Measurements from ENCODE around the gene CHP1.

DNA sequence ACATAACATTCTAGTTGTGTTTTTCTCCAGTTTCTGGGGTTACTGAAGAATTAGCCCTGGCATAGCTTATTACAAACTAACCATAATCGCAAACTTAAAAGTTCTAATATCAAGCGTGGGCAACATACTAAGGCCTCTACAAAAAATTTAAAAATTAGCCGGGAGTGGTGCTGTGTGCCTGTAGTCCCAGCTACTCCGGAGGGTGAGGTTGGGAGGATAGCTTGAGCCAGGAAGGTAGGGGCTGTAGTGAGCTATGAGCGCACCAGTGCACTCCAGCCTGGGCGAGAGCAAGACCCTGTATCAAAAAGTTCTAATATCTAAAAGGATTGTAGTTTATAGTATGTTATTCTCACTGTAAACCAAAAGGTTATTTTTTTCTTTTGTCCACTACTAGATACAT lies 100.2 kb downstream of the CHP1 start:
- TF ChIP-seq POLR3A (IDR thresholded peaks at IDR 0.05; ENCODE audit: borderline replicate concordance, extremely low read depth, insufficient read depth, insufficient read length), result no peak
- TF ChIP-seq CTCF (IDR thresholded peaks at IDR 0.05 in 2 of 3, conservative IDR thresholded peaks at IDR 0.05 in 1 of 3; ENCODE audit: insufficient read depth in 2 of 3, low read depth in 1 of 3, low read length in 3 of 3), result no peak
- TF ChIP-seq, protein P1, sequence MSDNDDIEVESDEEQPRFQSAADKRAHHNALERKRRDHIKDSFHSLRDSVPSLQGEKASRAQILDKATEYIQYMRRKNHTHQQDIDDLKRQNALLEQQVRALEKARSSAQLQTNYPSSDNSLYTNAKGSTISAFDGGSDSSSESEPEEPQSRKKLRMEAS (CRISPR knock-in tag; IDR thresholded peaks at IDR 0.05), result no peak
- no peak for TF ChIP-seq ZNF668 (CRISPR knock-in tag; IDR thresholded peaks at IDR 0.05)
- TF ChIP-seq CREM (IDR thresholded peaks at IDR 0.05; ENCODE audit: low read depth), result no peak

All from K562 (cell line).